ENCODE results near the gene FRAS1.

The FRAS1 gene

GRCh38 chr4:78553529-78554060 lies 496.5 kb downstream of the FRAS1 start:
- DNase-seq: no peak

GRCh38 chr4:78556665-78557064 lies 499.5 kb downstream of the FRAS1 start:
- no peak for DNase-seq

GRCh38 chr4:78557841-78558240 lies 500.7 kb downstream of the FRAS1 start:
- DNase-seq: no peak

GRCh38 chr4:78558410-78558809 lies 501.3 kb downstream of the FRAS1 start:
- no peak for DNase-seq

GRCh38 chr4:78560296-78560963 lies 503.3 kb downstream of the FRAS1 start:
- DNase-seq: no peak

GRCh38 chr4:78561677-78562076 lies 504.6 kb downstream of the FRAS1 start:
- no peak for DNase-seq

- DNase-seq: no peak
Observed at GRCh38 chr4:78562687-78563086, 505.6 kb downstream of the FRAS1 start.

- no peak for DNase-seq
Observed at GRCh38 chr4:78565971-78566372, 508.8 kb downstream of the FRAS1 start.

GRCh38 chr4:78566834-78567499 lies 509.8 kb downstream of the FRAS1 start:
- DNase-seq: no peak

GRCh38 chr4:78567500-78568060 lies 510.5 kb downstream of the FRAS1 start:
- DNase-seq: no peak

GRCh38 chr4:78568640-78569305 lies 511.6 kb downstream of the FRAS1 start:
- no peak for DNase-seq

GRCh38 chr4:78569306-78569821 lies 512.2 kb downstream of the FRAS1 start:
- no peak for DNase-seq

- no peak for DNase-seq
Observed at GRCh38 chr4:78570117-78570516, 513.0 kb downstream of the FRAS1 start.

- no peak for DNase-seq
Observed at GRCh38 chr4:78571804-78572203, 514.7 kb downstream of the FRAS1 start.

- DNase-seq: no peak
Observed at GRCh38 chr4:78578674-78579425, 521.7 kb downstream of the FRAS1 start.

GRCh38 chr4:78581618-78582017 lies 524.5 kb downstream of the FRAS1 start:
- DNase-seq: no peak

- no peak for DNase-seq
Observed at GRCh38 chr4:78584863-78585547, 527.9 kb downstream of the FRAS1 start.

GRCh38 chr4:78585633-78586032 lies 528.5 kb downstream of the FRAS1 start:
- DNase-seq: no peak

- DNase-seq: no peak
Observed at GRCh38 chr4:78588894-78589545, 531.9 kb downstream of the FRAS1 start.

- no peak for DNase-seq
Observed at GRCh38 chr4:78591404-78591803, 534.3 kb downstream of the FRAS1 start.

- no peak for DNase-seq
Observed at GRCh38 chr4:78592088-78592783, 535.1 kb downstream of the FRAS1 start.
